Skeletal muscle satellite cell (primary cell): ENCODE data around the gene BAZ2B.

Experiments
- H3K27me3 ChIP-seq: 2 replicates; pipeline ENCODE4 v1.7.0; 2013; ENCODE audit warnings: low read length; ENCODE audit not compliant: control insufficient read depth, insufficient read depth
- H3K36me3 ChIP-seq: 2 replicates; pipeline ENCODE4 v1.7.0; 2013; ENCODE audit warnings: mild to moderate bottlenecking, control low read depth, low read length; ENCODE audit not compliant: insufficient read depth
- H3K4me1 ChIP-seq: 2 replicates; pipeline ENCODE4 v1.7.0; 2013; ENCODE audit warnings: low read length; ENCODE audit not compliant: control insufficient read depth, insufficient read depth
- H3K4me2 ChIP-seq: 2 replicates; pipeline ENCODE4 v1.7.0; 2013; ENCODE audit warnings: mild to moderate bottlenecking, low read length
- H3K4me3 ChIP-seq: 2 replicates; pipeline ENCODE4 v1.7.0; 2013; ENCODE audit warnings: low read length
- H3K9ac ChIP-seq: 2 replicates; pipeline ENCODE4 v1.7.0; 2013; ENCODE audit warnings: mild to moderate bottlenecking, low read depth, low read length, moderate library complexity
- H3K9me3 ChIP-seq: replicated peaks from 2 replicates; pipeline ENCODE4 v1.7.0; 2013; ENCODE audit warnings: mild to moderate bottlenecking, control low read depth, low read length

The BAZ2B gene

GRCh38 chr2:159489476-159489875 lies 126.9 kb downstream of the BAZ2B start:
- Histone ChIP-seq H3K9me3 (no peaks in the 10 kb centered on the region), H3K4me1 (no peaks in the 10 kb centered on the region), H3K4me3 (no peak overlapping the region), H3K27me3 (no peaks in the 10 kb centered on the region), H3K36me3 (no peaks in the 10 kb centered on the region), H3K9ac (no peak overlapping the region), H3K4me2 (no peak overlapping the region)

- H3K36me3 ChIP-seq = no peaks in the 10 kb centered on the region
- no peaks in the 10 kb centered on the region for H3K4me1 ChIP-seq
- no peak overlapping the region for H3K4me2 ChIP-seq
- H3K27me3 ChIP-seq = no peaks in the 10 kb centered on the region
- no peak overlapping the region for H3K4me3 ChIP-seq
- no peak overlapping the region for H3K9ac ChIP-seq
- no peaks in the 10 kb centered on the region for H3K9me3 ChIP-seq
These were observed 131.8 kb downstream of the BAZ2B start for GRCh38 chr2:159484532-159484931.

- H3K9ac ChIP-seq = no peak overlapping the region
- H3K9me3 ChIP-seq = no peaks in the 10 kb centered on the region
- H3K4me1 ChIP-seq = no peaks in the 10 kb centered on the region
- no peak overlapping the region for H3K4me3 ChIP-seq
- H3K36me3 ChIP-seq = peaks cover 11% of the 10 kb centered on the region
- H3K4me2 ChIP-seq = no peak overlapping the region
- no peaks in the 10 kb centered on the region for H3K27me3 ChIP-seq
These were observed 140.0 kb downstream of the BAZ2B start for GRCh38 chr2:159476329-159476728.

- H3K4me1 ChIP-seq = no peaks in the 10 kb centered on the region
- H3K27me3 ChIP-seq = no peaks in the 10 kb centered on the region
- H3K4me2 ChIP-seq = no peak overlapping the region
- no peak overlapping the region for H3K9ac ChIP-seq
- no peaks in the 10 kb centered on the region for H3K9me3 ChIP-seq
- no peak overlapping the region for H3K4me3 ChIP-seq
- H3K36me3 ChIP-seq = peaks cover 11% of the 10 kb centered on the region
These were observed 140.6 kb downstream of the BAZ2B start for GRCh38 chr2:159475793-159476192.

- Histone ChIP-seq H3K9ac (no peak overlapping the region), H3K4me1 (no peaks in the 10 kb centered on the region), H3K27me3 (no peaks in the 10 kb centered on the region), H3K4me2 (no peak overlapping the region), H3K9me3 (no peaks in the 10 kb centered on the region), H3K36me3 (peaks cover 5% of the 10 kb centered on the region), H3K4me3 (no peak overlapping the region)
These were observed 145.0 kb downstream of the BAZ2B start for GRCh38 chr2:159471340-159471739.

DNA sequence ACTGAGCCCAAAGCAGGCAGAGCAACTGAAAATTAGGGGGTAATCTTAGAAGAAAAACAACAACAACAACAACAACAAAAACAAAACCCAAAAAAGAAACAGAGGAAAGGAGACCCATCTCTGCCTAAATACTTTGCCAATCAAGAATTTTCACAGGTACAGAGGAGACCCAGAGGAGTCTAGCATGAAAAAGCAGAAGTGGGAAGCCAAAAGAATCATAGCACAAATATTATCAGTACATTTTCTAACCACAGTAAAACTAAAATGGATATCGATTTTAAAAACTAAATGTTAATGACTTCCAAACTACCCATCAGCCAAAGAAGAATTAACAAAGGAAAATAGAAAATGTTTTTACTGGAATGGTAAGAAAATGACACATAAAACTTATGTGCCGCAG lies 148.1 kb downstream of the BAZ2B start:
- Histone ChIP-seq H3K36me3 (no peaks in the 10 kb centered on the region), H3K4me3 (no peak overlapping the region), H3K27me3 (no peaks in the 10 kb centered on the region), H3K9me3 (no peaks in the 10 kb centered on the region), H3K9ac (no peak overlapping the region), H3K4me1 (no peaks in the 10 kb centered on the region), H3K4me2 (no peak overlapping the region)

DNA sequence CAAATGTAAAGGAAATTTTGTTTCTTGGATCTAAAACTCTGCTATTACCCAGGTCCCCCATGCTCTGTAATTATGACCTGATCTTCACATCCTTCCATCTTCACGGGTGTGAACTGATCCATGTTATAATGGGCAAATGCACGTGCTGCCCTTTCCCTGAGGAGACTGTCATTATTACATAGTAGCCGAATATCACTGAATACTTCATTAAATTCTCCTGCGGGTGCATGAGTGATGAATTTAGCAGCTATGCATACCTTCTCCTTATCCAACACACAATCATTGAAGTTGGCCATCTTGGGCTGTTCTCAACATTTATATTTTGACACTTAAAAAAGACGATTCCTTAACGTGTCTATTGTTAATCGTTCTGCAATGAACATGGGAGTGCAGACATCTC lies 153.4 kb downstream of the BAZ2B start:
- no peaks in the 10 kb centered on the region for H3K9me3 ChIP-seq
- no peaks in the 10 kb centered on the region for H3K27me3 ChIP-seq
- H3K9ac ChIP-seq = no peak overlapping the region
- H3K36me3 ChIP-seq = no peaks in the 10 kb centered on the region
- no peaks in the 10 kb centered on the region for H3K4me1 ChIP-seq
- no peak overlapping the region for H3K4me2 ChIP-seq
- no peak overlapping the region for H3K4me3 ChIP-seq

DNA sequence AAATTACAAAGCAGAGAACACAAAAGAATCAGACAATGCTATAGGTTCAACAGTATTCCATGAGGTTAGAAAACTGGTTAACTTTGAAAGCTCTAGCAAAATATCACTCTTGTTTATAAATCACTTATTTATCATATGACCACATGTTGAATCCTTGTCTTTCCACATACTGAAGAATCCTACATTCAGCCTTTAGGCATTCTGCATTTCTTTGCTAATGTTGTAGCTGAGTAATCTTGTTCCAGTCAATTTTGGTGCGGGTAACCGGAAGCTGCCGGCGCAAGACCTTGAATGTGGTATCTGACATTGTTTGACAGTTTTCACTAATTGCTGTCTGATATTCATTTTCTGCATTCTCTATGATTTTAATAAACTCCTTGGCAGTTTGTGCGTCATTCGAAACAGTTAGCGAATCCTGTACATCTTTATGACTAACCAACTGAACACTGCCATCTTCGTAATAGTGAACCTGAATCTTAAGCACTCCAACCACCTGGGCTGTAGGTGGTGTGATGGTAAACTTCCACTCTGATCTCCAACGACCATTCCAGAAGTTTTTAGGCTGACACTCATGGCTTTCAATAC lies 154.1 kb downstream of the BAZ2B start:
- Histone ChIP-seq H3K4me2 (no peak overlapping the region), H3K4me3 (no peak overlapping the region), H3K9me3 (no peaks in the 10 kb centered on the region), H3K27me3 (no peaks in the 10 kb centered on the region), H3K36me3 (no peaks in the 10 kb centered on the region), H3K4me1 (no peaks in the 10 kb centered on the region), H3K9ac (no peak overlapping the region)

- Histone ChIP-seq H3K36me3 (no peaks in the 10 kb centered on the region), H3K9me3 (no peaks in the 10 kb centered on the region), H3K4me3 (no peak overlapping the region), H3K4me2 (no peak overlapping the region), H3K4me1 (no peaks in the 10 kb centered on the region), H3K27me3 (no peaks in the 10 kb centered on the region), H3K9ac (no peak overlapping the region)
These were observed 155.3 kb downstream of the BAZ2B start for GRCh38 chr2:159461076-159461475.

GRCh38 chr2:159460227-159460626 lies 156.1 kb downstream of the BAZ2B start:
- H3K4me2 ChIP-seq = no peak overlapping the region
- no peak overlapping the region for H3K4me3 ChIP-seq
- H3K4me1 ChIP-seq = no peaks in the 10 kb centered on the region
- H3K9ac ChIP-seq = no peak overlapping the region
- H3K36me3 ChIP-seq = no peaks in the 10 kb centered on the region
- H3K9me3 ChIP-seq = no peaks in the 10 kb centered on the region
- H3K27me3 ChIP-seq = no peaks in the 10 kb centered on the region

DNA sequence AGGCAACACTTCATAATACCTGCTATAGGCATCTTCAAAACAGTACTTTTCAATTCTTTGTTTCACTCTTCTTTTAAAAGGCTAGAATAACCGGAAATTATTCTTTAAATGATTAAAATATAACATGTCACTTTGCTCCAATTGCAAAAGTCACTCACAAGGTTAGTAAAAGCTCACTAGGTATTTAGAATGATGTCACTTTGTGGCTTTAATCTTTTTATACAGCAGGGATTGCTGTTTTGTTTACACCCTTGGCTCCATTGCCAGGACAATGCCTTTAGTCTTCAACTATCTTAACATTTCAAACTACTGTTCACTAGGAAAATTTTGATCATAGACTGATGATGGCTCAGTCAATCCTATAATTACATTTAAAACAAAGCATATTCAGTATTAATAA lies 157.1 kb downstream of the BAZ2B start:
- no peaks in the 10 kb centered on the region for H3K4me1 ChIP-seq
- H3K36me3 ChIP-seq = no peaks in the 10 kb centered on the region
- no peak overlapping the region for H3K4me2 ChIP-seq
- no peak overlapping the region for H3K4me3 ChIP-seq
- no peaks in the 10 kb centered on the region for H3K27me3 ChIP-seq
- H3K9ac ChIP-seq = no peak overlapping the region
- H3K9me3 ChIP-seq = no peaks in the 10 kb centered on the region

- H3K36me3 ChIP-seq = no peaks in the 10 kb centered on the region
- H3K9me3 ChIP-seq = no peaks in the 10 kb centered on the region
- H3K27me3 ChIP-seq = no peaks in the 10 kb centered on the region
- H3K4me1 ChIP-seq = no peaks in the 10 kb centered on the region
- no peak overlapping the region for H3K9ac ChIP-seq
- no peak overlapping the region for H3K4me3 ChIP-seq
- H3K4me2 ChIP-seq = no peak overlapping the region
These were observed 158.8 kb downstream of the BAZ2B start for GRCh38 chr2:159457589-159457988.
